HG03045 (cell line): ENCODE results near the gene EPB42.
"Not testable (repeated sequence)": the region's sequence is repeated elsewhere in the genome, so short reads cannot be mapped to it uniquely, and the experiment has no call there.

Experiments used
- ATAC-seq: cut with Tn5 transposase; IDR thresholded peaks from one replicate; pipeline ENCODE4 v1.9.1; 2021; ENCODE audit warnings: mild to moderate bottlenecking, moderate library complexity; ENCODE audit not compliant: unreplicated experiment

The EPB42 gene

DNA sequence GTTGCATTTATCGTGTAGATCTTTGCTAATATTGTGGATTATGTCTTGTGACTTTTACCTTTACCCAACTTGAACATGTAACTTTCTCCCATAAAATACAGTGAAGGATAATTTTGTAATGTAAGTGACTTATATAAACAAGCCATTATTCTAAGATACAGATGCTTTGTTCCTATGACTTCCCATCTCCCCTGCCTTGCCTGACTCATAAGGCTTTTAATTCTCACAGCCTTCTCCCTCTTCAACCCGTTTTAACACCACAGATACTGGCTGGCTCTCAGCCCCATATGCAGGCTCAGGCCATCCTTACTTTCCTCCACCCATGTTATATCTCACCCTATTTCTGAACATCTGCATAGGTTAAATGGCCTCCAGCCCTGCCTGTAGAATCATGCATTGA, 31.5 kb downstream of the EPB42 start:
- ATAC-seq: no peak

DNA sequence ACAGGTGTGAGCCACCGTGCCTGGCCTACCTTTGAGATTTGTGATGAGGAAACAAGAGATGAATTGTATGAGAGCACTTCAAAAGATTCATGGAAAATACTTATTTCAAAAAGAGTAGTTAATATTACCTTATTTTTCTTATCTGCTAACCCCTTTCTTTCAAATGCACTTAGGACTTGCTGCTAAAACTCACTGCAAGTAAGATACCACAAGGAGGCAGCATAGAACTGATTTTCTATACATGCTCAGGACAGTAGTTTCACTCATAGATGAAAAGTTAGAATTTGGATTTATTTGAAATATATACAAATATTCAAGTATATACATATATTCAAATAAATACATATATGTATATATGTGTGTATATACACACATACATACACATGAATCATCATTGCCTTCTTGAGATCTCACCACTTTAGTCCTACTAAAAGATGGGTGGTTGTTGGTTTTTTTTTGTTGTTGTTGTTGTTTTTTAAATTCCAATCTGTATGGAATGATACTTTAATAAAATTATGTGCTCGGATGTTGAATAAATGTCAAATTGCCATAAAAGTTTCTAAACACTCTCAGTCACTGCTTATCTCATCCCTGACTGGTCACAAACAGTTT, 33.2 kb downstream of the EPB42 start:
- no peak for ATAC-seq

DNA sequence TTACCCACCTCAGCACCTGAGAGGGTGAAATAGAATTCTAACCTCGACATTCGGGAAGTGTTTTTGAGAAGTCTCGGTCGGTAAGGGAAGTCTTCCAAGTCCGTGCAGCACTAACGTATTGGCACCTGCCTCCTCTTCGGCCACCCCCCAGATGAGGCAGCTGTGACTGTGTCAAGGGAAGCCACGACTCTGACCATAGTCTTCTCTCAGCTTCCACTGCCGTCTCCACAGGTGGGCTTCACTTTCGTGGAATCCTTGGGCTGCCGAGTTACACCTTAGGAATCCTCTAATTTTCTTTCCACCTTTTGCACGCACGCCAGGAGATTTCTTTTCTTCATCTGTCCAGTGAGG, 34.8 kb downstream of the EPB42 start:
- peak; percentile 22 for ATAC-seq

DNA sequence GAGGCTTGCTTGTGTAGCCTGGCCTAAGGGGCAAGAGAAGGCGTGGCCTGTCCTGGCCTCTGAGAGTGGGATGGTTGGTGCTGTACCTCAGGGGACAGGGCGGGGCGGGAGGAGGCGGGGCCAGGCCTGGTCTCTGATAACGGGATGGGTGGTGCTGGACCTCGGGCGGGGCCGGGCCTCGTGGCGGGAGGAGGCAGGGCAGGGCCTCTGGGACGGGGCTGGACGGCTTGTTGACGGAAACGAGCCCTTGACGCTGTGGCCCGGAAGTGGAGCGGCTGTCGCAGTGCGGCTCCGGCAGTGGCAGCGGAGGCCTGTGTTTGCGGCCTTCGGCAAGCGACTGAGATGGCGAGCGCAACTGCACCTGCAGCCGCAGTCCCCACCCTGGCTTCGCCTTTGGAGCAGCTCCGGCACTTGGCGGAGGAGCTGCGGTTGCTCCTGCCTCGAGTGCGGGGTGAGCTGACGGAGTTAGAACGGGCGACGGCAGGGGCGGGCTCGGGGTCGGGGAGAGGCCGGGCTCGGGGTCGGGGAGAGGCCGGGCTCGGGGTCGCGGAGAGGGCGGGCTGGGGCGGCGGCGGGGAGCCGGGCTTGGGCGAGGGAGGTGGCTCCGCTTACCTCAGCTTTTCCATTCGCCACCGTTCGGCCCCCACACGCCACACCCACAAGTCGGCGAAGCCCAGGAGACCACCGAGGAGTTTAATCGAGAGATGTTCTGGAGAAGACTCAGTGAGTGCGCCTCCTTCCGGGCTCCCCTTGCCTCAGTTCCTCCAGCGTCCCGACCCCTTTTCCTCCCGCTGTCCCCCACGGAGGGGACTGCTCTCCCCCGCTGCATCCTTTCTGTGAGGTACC, 35.4 kb downstream of the EPB42 start, which contains the start of gene CCNDBP1:
Gene CCNDBP1, plus strand, starts transcription at position 247 of the 846 bp plus-strand sequence. Its CDS starts 96 bp downstream, at position 343.
- peak; percentile 94 for ATAC-seq

DNA sequence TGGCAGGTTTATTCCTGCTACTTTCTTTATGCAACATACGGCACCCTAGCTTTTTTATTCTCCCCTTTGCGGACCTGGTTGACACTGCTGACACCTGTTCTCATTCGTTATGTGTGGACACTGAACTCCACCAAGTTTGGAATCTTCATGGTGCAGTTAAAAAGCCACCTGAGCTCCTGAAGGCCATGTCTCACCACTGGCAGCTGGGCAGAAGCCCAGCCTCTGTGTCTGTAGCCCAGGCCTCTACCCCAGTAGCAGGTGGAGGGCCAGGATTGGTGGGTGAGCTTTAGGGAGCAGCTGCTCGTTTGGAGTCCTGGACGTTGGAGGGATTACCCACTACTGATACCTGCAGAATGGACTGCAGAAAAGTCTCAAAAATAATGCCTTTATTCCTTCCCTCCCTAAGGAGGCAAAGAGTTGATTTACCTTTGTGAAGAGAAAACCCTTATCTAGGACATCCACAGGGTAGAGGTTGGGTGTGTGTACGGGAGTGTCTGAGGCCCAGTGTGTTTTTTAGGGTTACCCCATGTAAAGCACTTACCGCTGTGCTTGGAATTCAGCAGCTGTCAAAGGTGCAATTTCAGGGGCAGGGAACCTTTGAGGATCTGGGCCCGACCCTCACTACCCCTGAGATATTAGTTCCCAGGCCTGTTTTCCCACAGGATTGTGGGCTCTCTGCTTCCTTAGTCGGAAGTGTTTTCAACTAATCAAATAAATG, 36.3 kb downstream of the EPB42 start:
- no peak for ATAC-seq

DNA sequence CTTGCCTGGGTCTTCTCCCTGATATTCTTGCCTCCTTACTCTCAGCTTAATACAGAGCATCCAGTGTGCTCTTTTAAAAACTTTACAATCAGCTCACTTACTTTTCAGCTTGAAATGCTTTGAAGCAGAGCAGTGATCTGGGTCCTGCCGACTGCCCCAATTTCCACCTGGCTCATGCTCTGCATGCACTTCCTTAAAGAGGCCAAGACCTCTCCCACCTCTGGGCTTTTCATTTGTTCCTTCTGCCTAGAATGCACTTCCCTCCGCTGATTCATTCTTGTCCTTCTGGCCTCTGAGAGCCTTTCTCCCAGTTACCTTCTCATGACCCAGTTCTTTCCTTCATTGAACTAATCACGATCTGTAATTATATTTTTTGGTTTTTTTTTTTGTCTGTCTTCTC, 37.5 kb downstream of the EPB42 start:
- no peak for ATAC-seq

DNA sequence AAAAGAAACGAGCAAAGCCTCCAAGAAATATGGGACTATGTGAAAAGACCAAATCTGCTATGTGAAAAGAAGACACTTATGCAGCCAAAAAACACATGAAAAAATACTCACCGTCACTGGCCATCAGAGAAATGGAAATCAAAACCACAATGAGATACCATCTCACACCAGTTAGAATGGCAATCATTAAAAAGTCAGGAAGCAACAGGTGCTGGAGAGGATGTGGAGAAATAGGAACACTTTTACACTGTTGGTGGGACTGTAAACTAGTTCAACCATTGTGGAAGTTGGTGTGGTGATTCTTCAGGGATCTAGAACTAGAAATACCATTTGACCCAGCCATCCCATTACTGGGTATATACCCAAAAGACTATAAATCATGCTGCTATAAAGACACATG, 43.7 kb downstream of the EPB42 start:
- not testable (repeated sequence) for ATAC-seq

DNA sequence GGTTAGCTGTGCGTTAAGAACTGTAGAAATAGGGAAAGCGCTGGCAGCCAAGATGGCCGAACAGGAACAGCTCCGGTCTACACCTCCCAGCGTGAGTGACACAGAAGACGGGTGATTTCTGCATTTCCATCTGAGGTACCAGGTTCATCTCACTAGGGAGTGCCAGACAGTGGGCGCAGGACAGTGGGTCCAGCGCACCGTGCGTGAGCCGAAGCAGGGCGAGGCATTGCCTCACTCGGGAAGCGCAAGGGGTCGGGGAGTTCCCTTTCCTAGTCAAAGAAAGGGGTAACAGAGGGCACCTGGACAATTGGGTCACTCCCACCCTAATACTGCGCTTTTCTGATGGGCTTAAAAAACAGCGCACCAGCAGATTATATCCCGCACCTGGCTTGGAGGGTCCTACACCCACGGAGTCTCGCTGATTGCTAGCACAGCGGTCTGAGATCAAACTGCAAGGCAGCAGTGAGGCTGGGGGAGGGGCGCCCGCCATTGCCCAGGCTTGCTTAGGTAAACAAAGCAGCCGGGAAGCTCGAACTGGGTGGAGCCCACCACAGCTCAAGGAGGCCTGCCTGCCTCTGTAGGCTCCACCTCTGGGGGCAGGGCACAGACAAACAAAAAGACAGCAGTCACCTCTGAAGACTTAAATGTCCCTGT, 45.0 kb downstream of the EPB42 start:
- ATAC-seq: not testable (repeated sequence)

DNA sequence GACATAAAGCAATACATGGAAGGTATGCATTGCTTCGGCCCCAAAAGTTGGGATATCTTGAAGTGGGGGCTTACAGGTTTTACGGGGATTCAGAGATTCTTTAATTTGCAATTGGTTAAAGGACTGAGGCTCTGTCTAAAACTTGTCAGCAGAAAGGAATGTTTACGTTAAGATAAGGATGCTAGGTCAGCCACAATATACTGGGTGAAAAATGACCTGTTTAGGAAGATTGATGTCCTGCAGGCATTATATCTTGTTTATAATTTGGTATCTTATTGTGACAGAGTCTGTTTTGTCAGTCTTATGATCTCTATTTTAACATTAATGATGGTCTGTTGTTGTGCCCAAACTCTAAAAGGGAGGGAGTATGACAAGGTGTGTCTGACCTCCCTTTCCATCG, 50.9 kb downstream of the EPB42 start:
- ATAC-seq: no peak

DNA sequence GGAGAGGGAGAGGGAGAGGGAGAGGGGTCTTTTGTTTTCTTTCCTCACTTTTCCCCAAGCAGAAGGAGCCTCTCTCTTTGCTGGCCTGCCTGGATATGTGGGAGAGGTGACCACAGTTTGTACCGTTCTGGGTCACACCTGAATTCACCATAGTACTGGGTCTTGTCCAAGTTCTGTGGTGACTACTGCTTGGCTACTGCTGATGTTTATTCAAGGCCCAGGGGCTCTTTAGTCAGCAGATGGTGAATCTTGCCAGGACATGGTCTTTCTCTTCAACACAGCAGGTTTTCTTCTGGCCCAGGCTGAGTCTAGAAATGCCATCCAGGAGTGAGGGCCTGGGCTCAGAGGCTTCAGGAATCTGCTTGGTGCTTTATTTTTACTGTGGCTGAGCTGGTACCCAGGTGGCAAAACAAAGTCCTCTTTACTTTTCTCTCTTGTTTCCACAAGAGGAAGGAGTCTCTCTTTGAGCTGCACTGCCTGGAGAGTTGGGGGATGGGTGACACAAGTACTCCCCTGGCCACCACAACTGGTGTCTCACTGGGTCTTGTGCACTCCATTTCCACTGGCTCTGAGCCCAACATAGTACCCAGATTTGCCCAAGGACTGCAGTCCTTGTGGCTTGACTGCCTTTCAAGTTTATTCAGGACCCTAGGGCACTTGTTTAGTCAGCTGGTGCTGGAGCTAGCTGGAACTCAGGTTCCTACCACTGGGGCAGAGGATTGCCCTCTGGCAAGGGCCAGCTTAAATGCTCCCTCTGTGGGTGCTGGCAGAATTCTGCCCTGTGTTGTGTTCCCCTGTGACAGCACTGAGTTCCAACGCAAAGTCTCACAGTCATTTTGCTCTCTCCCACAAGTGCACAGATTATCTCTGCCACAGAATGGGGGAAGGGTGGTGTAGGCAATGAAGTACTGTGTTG, 52.4 kb downstream of the EPB42 start:
- ATAC-seq: no peak

DNA sequence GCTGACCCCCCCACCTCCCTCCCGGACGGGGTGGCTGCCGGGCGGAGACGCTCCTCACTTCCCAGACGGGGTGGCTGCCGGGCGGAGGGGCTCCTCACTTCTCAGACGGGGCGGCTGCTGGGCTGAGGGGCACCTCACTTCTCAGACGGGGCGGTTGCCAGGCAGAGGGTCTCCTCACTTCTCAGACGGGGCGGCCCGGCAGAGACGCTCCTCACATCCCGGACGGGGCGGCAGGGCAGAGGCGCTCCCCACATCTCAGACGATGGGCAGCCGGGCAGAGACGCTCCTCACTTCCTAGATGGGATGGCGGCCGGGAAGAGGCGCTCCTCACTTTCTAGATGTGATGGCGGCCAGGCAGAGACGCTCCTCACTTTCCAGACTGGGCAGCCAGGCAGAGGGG, 53.6 kb downstream of the EPB42 start:
- ATAC-seq: not testable (repeated sequence)

DNA sequence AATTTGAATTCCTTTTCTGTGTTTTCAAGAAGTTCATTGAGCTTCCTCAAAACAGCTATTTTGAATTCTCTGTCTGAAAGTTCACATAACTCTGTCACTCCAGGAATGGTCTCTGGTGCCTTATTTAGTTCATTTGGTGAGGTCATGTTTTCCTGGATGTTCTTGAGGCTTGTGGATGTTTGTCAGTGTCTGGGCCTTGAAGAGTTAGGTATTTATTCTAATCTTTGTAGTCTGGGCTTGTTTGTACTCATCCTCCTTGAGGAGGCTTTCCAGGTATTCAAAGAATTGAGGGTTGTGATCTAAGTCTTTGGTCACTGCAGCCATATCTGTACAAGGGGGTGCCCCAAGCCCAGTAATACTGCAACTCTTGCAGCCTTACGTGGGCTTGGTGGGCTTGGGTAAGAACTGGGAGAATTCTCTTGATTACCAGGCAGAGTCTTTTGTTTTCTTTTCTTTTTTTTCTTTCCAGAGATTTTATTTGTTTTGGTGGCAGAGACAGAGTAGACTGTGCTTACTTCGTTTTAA, 55.0 kb downstream of the EPB42 start:
- no peak for ATAC-seq

DNA sequence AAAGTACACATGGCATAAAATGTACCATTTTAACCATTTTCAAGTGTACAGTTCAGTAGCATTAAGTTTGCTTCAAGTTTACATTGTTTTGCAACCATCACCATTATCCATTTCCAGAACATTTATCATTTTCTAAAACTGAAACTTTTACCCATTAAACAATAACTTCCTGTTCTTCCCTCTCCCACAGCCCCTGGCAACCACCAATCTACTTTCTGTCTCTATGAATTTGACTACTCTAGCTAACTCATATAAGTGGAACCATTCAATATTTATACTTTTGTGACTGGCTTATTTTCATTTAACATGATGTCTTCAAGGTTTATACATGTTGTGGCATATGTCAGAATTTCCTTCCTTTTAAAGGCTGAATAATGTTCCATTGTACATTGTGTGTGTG, 67.5 kb downstream of the EPB42 start:
- ATAC-seq: no peak

DNA sequence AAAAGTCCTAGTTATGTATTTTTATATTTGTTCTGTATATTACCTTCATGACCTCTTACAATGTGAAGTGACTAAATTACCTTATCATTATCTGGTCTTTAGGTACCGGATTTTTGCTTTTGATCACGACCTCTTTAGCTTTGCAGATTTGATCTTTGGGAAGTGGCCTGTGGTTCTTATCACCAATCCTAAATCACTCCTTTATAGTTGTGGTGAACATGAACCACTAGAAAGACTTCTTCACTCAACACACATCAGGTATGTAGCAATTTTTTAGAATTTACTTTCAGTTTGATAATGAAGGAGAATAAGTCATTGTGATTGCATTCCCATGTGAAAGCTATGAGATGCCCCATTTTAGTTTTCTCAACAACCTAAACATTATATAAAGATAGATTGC, 69.1 kb downstream of the EPB42 start:
- ATAC-seq: no peak

DNA sequence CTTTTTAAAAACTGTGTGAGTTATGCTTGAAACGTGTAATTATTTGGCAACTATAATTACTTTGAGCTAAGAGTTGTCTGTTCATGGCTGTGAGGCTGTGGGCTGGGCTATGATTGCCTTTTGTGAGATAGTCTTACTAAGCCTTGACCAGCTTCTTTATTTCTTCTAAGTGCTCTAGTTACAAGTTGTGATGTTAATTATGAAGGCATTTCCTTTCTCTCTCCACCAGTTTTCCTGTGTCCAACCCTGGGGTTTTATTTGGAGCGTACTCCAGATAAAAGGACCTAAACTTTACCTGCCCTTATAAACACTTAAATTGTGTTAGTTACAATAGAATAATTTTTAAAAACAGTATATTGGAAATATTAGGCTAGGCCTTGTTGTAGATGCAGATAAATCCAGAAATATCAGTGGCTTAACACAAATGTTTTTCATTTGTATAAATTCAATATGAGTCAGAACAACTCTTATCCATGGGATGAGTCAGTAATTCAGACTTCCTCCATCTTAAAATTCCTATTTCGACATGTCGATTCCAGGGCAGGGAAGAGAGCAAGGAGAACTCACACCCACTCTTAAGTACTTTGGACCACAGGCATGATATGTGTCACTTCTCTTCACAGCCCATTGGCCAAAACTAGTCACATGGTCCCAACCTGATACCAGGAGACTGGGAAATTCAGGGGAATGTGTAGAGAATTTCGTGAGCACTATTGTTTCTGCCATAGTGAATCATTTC, 70.5 kb downstream of the EPB42 start:
- no peak for ATAC-seq
